HG03439 (cell line): ENCODE measurements around the gene PPIE.
"Not testable (repeated sequence)": the region's sequence is repeated elsewhere in the genome, so short reads cannot be mapped to it uniquely, and the experiment has no call there.

Experiments used
- ATAC-seq: cut with Tn5 transposase; IDR thresholded peaks from one replicate; pipeline ENCODE4 v1.9.1; 2021; ENCODE audit warnings: mild to moderate bottlenecking, moderate library complexity; ENCODE audit not compliant: unreplicated experiment

Gene PPIE

GRCh38 chr1:39776886-39777285 lies 38.2 kb downstream of the PPIE start:
- no peak for ATAC-seq

DNA sequence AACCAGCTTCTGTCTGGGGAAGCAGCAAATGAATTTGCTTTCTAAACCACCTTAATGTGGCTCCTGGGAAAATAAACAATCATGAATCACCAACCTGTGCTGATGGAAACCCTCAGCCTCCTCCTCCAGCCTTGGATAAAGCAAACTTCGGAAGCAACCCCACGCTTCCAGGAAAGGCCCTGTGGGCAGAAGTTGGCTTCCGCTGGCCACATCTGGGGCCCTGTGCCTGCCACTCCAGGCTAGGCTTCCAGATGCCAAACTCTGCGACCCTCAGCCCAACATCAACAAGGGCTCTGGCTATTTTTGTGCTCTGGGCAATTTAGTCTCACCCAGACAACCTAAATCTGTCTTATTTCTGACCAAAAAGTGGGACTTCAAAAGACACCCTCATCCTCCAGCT lies 38.6 kb downstream of the PPIE start:
- no peak for ATAC-seq

DNA sequence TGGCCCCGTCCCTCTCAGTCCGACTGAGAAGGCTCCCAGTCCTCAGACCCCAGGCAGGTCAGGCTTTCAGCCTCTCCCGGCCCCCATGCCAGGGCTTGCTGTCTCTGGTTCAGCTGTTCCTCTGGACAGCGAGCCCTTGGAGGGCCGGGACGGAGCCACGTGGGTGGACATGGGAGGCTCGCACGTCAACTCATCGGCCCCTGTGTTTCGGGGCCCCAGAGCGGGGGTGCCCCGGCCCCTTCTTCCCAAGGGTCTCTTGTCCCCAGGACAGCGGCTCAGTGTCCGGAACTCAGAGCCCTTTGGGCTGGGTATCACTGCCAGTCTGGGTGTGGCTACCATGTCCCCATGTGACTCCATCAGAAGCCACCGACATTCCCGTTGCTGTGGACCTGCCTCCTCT lies 39.2 kb downstream of the PPIE start:
- ATAC-seq: not testable (repeated sequence)

GRCh38 chr1:39778463-39779099 lies 39.9 kb downstream of the PPIE start:
- ATAC-seq: not testable (repeated sequence)

DNA sequence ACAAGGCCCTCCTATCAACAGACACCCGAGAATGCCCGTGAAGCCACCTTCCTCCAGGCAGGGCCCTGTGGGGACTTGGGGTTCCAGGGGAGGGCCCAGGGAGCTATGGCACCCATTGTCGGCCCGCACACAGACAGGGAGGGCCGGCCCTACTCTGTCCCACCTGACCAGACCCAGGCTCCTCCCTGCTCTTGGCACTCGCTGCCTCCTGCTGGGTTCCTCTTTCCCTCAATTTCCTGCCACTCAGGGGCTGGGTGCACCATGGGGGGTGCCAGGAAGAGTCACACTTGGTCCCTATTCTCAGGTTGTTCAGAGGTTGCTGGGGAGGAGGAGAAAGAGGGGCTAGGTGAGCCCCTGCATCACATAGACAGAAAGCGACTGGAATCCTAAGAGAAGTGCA lies 40.5 kb downstream of the PPIE start:
- ATAC-seq: no peak

DNA sequence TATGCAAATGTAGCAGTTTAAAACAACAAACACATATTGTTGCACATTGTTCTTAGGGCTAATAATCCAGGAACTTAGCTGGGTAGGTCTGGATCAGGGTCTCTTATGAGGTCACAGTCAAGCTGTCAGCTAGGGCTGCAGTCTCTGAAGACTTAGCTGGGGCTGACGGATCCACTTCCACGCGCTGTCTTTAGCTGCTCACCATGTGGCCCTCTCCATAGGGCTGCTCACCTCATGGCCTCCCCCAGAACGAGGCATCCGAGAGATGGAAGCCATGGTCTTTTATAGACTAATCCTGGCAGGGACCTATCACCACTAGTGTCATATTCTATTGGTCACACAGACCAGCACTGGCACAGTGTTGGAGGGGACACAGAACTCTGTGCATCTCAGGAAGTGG lies 41.1 kb downstream of the PPIE start:
- no peak for ATAC-seq

DNA sequence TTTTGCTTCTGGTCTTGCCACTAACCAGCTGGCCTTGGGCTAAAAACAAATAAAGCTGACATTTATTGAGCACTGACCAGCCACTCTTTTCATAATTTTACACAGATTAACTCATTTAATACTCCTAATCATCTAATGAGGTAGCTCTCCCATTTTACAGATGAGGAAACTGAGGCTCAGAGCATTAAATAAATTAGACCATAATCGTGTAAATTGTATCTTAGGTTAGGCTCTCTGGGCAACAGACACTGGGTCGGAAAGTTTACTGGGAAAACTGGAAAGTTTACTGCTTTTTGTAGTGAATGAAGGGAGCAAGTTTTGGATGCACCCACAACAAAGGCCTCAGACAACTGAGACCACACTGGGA lies 42.6 kb downstream of the PPIE start:
- no peak for ATAC-seq

DNA sequence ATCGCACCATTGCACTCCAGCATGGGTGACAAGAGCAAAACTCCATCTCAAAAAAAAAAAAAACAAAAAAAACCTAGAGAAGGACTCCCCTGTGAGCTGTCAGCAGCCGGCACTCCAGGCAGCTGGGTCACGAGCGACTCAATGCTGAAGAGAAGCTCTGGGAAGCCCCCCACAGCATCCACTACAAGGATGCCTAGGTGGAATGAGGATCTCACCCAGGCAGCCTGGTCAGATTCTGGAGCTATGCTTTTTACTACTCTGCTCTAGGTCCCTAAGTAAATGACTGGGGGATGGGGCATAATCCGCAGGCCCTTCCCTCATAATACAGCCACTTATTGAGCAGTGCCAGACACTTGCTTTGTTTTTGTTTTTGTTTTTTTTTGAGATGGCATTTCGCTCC lies 43.4 kb downstream of the PPIE start:
- no peak for ATAC-seq

DNA sequence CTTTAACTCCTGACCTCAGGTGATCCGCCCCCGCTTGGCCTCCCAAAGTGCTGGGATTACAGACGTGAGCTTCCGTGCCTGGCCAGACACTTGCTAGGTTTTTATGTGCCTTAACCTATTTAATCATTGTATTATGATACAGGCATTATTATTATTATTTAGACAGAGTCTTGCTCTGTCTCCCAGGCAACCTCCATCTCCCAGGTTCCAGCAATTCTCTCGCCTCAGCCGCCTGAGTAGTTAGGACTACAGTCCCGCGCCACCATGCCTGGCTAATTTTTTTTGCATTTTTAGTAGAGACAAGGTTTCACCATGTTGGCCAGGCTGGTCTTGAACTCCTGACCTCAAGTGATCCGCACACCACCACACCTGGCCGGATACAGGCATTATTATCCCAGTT lies 44.0 kb downstream of the PPIE start:
- not testable (repeated sequence) for ATAC-seq

- not testable (repeated sequence) for ATAC-seq
Observed at GRCh38 chr1:39786303-39787107, 47.8 kb downstream of the PPIE start.

DNA sequence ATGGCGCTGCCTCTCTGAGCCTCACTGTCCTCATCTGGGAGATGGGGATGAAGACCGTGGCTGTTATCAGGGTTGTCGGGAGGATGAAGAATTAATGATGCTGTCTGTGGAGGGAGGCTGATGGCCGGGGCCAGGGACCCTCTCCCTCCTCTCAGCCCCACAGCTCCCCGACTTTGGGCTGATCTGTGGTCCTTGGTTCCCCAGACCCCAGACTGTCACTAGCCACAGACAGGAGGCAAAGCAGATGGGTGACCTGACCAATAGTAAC lies 48.4 kb downstream of the PPIE start:
- not testable (repeated sequence) for ATAC-seq

DNA sequence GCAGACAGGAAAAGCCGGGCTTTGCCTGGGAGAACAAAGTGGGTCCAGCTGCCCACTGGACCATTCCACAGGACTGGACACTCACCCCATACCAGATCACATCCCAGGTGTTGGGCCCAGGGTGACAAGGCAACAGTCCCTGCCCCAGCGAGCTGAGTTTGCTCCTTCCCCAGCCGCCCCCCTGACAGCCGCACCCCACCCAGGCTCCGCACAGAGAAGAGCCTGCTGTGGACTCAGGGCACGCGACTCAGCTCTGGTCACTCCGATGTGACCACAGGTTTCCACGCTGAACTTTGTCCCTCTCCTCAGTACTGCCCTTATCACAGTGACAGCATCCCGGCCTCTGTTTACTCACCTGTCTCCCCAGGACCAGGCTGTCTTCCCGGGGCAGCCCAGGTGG lies 48.8 kb downstream of the PPIE start:
- ATAC-seq: no peak

GRCh38 chr1:39787964-39788363 lies 49.3 kb downstream of the PPIE start:
- ATAC-seq: not testable (repeated sequence)

GRCh38 chr1:39788426-39788757 lies 49.7 kb downstream of the PPIE start:
- ATAC-seq: peak; percentile 3

DNA sequence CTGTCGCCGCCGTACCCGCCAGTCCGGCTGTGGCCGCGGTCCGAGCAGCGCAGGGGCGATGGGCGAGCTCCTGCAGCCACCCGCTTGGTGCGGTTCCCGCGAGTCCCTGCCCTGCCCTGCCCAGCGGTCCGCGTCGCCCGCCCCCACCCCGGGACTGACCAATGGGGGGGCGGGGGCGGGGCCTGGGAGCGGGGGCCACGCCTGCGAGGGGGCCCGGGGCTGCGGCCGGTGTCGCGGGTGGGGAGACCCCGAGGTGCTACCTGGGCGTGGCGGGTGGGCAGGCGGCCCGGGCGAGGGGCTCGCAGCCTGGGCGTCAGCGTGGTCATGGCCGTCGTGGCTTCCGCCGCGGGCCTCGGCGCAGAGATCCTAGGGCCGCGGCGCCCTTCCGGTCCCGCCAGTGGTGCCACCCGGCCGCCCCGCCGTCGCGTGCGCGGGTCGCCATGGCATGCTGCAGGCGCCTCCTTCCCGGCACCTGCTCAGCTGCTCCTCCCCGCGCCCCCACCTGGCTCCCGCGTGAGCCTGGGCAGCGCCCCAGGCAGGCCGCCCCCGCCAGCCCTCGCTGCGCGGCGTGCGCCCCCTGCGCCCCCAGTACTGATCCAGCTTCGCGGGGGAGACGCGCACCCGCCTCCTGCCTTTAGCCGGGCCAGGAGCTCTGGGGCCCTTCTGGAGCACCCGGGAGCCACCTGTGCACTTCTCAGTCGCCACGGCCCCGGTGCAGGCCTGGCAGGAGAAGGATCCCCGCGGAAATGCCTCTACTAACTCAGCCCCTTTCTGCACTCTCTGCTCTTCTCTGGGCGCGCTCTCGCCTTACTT lies 50.3 kb downstream of the PPIE start, which contains the start of gene BMP8B:
Gene BMP8B, minus strand, starts transcription at position 108 of the 813 bp plus-strand sequence. CDS start 380 bp downstream, outside the sequence.
- peak; percentile 61 for ATAC-seq

- ATAC-seq: no peak
Observed at GRCh38 chr1:39789571-39790110, 51.0 kb downstream of the PPIE start.

DNA sequence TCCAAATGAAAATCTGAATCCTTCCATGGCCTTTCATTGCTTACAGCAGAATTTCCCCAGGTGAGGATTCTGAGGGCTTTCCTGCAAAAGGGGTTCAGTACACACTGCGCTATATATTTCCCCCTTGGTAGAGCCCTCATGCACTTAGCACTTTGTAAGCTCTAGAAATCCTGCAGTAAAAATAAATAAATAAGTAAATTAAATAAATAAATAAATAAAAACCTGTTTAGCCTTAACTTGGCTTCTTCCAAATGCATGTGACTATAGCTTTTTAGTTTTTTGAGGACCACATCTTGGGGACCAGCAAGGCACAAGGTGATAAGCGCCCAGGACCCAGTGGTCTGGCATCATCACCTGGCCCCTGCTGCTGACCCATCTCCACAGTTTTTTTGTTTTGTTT lies 53.2 kb downstream of the PPIE start:
- ATAC-seq: no peak

- ATAC-seq: no peak
Observed at GRCh38 chr1:39795651-39796050, 57.0 kb downstream of the PPIE start.

- ATAC-seq: peak; percentile 83
Observed at GRCh38 chr1:39798859-39799769, 60.4 kb downstream of the PPIE start.

DNA sequence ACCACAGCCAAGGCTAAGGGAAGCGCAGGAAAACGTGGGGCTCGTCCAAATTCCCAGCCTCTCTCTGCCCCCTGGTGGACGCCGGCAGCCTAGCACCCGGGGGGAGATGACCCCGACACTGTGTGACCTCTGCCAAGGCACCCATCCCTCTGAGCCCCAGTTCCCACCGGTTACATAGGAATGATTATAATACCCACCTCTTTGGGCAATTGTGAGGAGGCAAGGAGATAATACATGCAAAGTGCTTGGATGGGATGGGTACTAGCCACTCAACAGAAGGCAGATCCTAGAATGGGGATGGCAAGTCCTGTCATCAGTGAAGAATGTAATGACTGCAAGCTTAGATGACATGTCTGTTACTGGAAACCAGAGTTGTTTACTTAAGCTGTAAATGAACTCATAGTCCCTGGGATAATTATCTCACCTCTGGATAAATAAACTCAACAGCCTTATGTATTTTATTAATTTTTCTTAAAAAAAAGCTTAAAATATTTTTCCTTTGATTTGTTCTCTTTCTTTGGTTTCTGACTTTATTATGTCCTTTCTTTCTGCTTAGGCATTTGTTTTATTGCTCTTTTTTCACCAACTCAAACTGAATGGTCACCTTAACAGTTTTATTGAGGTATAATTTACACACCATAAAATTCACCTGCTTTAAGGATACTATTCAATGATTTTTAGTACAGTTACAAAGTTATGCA lies 61.2 kb downstream of the PPIE start:
- peak; percentile 51 for ATAC-seq
